OCI-LY7 (cell line): Measurements from ENCODE around the gene TBL1XR1.

ENCODE experiments used
- CTCF ChIP-seq: fragments of 200-600 bp; sonication (generic); conservative IDR thresholded peaks from 2 replicates; pipeline ENCODE4 v1.5.1; 2014; ENCODE audit warnings: mild to moderate bottlenecking, antibody characterized with exemption, low read length, moderate library complexity, mixed read lengths
- EZH2phosphoT487 ChIP-seq: fragments of 200-600 bp; sonication (generic); IDR thresholded peaks from 2 replicates; pipeline ENCODE4 v1.6.1; 2018; ENCODE audit warnings: low read depth, borderline replicate concordance, mild to moderate bottlenecking, mixed run types, antibody characterized with exemption, low read length, moderate library complexity, mixed read lengths

DNA sequence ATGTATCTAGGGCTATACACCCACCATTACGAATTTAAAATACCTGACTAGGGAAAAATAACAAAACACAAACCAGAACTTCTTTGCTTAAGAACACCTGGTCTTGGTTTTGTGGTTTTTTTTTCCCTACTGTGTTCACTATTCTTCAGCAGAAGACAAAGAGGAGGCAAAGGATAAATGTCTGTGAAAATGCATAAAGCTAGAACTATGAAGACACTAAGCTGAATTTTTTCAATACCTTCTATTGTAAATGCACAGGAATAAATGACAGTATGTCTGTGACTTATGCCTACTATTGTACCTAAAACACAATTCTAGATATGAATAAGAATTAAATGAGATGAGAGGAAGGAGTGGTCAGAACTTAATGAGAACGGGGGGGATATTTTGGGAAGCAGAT lies 86.9 kb downstream of the TBL1XR1 start:
- no peak for TF ChIP-seq CTCF
- no peak for TF ChIP-seq EZH2phosphoT487
